Measurements from ENCODE around the gene NRG3. TPM values are rescaled to one million over a fixed set of nuclear protein-coding genes. Genes with fewer than 3 reads are reported as not detected.

NRG3 gene
- total RNA-seq, 1 experiment from 2014 or later, result not detected

GRCh38 chr10:82377608-82378007, 502.6 kb downstream of the NRG3 start:
- TF ChIP-seq TCF7L2 (IDR thresholded peaks at IDR 0.05; ENCODE audit: borderline replicate concordance, extremely low read depth, insufficient read depth, insufficient read length) (no peak), CTCF (IDR thresholded peaks at IDR 0.05 in 2 of 3, conservative IDR thresholded peaks at IDR 0.05 in 1 of 3; ENCODE audit: borderline replicate concordance in 1 of 3, insufficient read depth in 1 of 3, low read depth in 2 of 3, low read length in 2 of 3) (0 out of 6 replicates have a peak, but pooled peaks of 1 of the 3 experiments have one; percentile 12), ATF3 (IDR thresholded peaks at IDR 0.05) (no peak), SIN3A (IDR thresholded peaks at IDR 0.05; ENCODE audit: low read depth) (no peak), ZFX (IDR thresholded peaks at IDR 0.05) (no peak)
- no peak overlapping the region for H3K4me2 ChIP-seq (ENCODE audit: low read length)
- no peaks in the 10 kb centered on the region for H3K9me2 ChIP-seq (ENCODE audit: insufficient read depth)
- ATAC-seq (no peak), DNase-seq (ENCODE audit: low read depth, low spot score) (no peak)
- H3K27ac ChIP-seq (ENCODE audit: low read depth, low read length), result no peak overlapping the region
- H3K4me3 ChIP-seq (replicated peaks in 1 of 2; ENCODE audit: low read depth in 1 of 2, low read length in 2 of 2), result no peak overlapping the region
- intact Hi-C loops (cut with micrococcal nuclease), result no loop called here
- no peaks in the 10 kb centered on the region for H4K20me1 ChIP-seq (ENCODE audit: insufficient read depth)
- no TSS peak for BruUV-seq (replicated peaks)
- POLR2A ChIA-PET, result no interaction called here
- H3K36me3 ChIP-seq (ENCODE audit: control insufficient read depth in 1 of 2, insufficient read depth in 2 of 2, low read length in 2 of 2), result no peaks in the 10 kb centered on the region
- CTCF ChIA-PET, result no interaction called here
- no peaks in the 10 kb centered on the region for H3K27me3 ChIP-seq (ENCODE audit: insufficient read depth, low read length)
- H2AFZ ChIP-seq (ENCODE audit: low read depth, low read length, poor library complexity, severe bottlenecking), result no peak overlapping the region
- no peaks in the 10 kb centered on the region for H3K4me1 ChIP-seq (ENCODE audit: control insufficient read depth in 1 of 2, insufficient read depth in 2 of 2, low read length in 2 of 2)
- H3K9ac ChIP-seq (ENCODE audit: low read length), result no peak overlapping the region
- H3K79me2 ChIP-seq (ENCODE audit: insufficient read depth, low read length), result no peaks in the 10 kb centered on the region
- RAD21 ChIA-PET (ENCODE audit: low non-redundant PET in 1 of 2, low total read pairs in 2 of 2, uncharacterized antibody in 2 of 2, unreplicated experiment in 2 of 2), result no interaction called here
- peaks cover 3 to 4% of the 10 kb centered on the region in 2 experiments; a peak in 2 of 4 replicates for H3K9me3 ChIP-seq (ENCODE audit: control insufficient read depth in 1 of 2, insufficient read depth in 1 of 2, low read depth in 1 of 2, low read length in 2 of 2)

- ATAC-seq, result no peak
These were observed 503.2 kb downstream of the NRG3 start for GRCh38 chr10:82378146-82378545.

More at GRCh38 chr10:82378146-82378545, 503.2 kb downstream of the NRG3 start:
- no peaks in the 10 kb centered on the region for H3K9me2 ChIP-seq (ENCODE audit: insufficient read depth)
- CTCF ChIA-PET, result no interaction called here
- no peaks in the 10 kb centered on the region for H4K20me1 ChIP-seq (ENCODE audit: insufficient read depth)
- intact Hi-C loops (cut with micrococcal nuclease), result no loop called here
- no peak overlapping the region for H3K4me2 ChIP-seq (ENCODE audit: low read length)
- BruUV-seq (replicated peaks), result no TSS peak
- DNase-seq (ENCODE audit: low read depth, low spot score), result no peak
- TF ChIP-seq EZH2phosphoT487 (IDR thresholded peaks at IDR 0.05; ENCODE audit: borderline replicate concordance) (no peak), SRF (IDR thresholded peaks at IDR 0.05; ENCODE audit: low read depth) (no peak), ZNF274 (IDR thresholded peaks at IDR 0.05; ENCODE audit: low read depth, low read length) (no peak), RAD21 (IDR thresholded peaks at IDR 0.05; ENCODE audit: low read depth) (no peak), POLR2A (IDR thresholded peaks at IDR 0.05; ENCODE audit: borderline replicate concordance, extremely low read depth, insufficient read depth, insufficient read length) (no peak), POLR2AphosphoS5 (IDR thresholded peaks at IDR 0.05; ENCODE audit: low read depth, low read length) (no peak), SIN3A (IDR thresholded peaks at IDR 0.05; ENCODE audit: low read depth) (no peak), CBX3 (IDR thresholded peaks at IDR 0.05; ENCODE audit: low read depth) (no peak), CEBPB (IDR thresholded peaks at IDR 0.05; ENCODE audit: low read depth) (no peak), EGR1 (IDR thresholded peaks at IDR 0.05; ENCODE audit: low read depth) (no peak), EZH2 (IDR thresholded peaks at IDR 0.05) (no peak), JUND (IDR thresholded peaks at IDR 0.05) (no peak), SP1 (IDR thresholded peaks at IDR 0.05; ENCODE audit: low read depth) (no peak), YY1 (IDR thresholded peaks at IDR 0.05; ENCODE audit: extremely low read depth, insufficient replicate concordance, low read depth, low read length) (no peak), ZFX (IDR thresholded peaks at IDR 0.05) (no peak), FOSL1 (IDR thresholded peaks at IDR 0.05; ENCODE audit: low read depth) (no peak)
- TF ChIP-seq, protein P1, sequence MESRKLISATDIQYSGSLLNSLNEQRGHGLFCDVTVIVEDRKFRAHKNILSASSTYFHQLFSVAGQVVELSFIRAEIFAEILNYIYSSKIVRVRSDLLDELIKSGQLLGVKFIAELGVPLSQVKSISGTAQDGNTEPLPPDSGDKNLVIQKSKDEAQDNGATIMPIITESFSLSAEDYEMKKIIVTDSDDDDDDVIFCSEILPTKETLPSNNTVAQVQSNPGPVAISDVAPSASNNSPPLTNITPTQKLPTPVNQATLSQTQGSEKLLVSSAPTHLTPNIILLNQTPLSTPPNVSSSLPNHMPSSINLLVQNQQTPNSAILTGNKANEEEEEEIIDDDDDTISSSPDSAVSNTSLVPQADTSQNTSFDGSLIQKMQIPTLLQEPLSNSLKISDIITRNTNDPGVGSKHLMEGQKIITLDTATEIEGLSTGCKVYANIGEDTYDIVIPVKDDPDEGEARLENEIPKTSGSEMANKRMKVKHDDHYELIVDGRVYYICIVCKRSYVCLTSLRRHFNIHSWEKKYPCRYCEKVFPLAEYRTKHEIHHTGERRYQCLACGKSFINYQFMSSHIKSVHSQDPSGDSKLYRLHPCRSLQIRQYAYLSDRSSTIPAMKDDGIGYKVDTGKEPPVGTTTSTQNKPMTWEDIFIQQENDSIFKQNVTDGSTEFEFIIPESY (IDR thresholded peaks at IDR 0.05; ENCODE audit: extremely low read depth, insufficient replicate concordance, low read length), result no peak
- H3K27ac ChIP-seq (ENCODE audit: low read depth, low read length), result no peak overlapping the region
- RAD21 ChIA-PET (ENCODE audit: low non-redundant PET in 1 of 2, low total read pairs in 2 of 2, uncharacterized antibody in 2 of 2, unreplicated experiment in 2 of 2), result no interaction called here
- no peaks in the 10 kb centered on the region for H3K36me3 ChIP-seq (ENCODE audit: control insufficient read depth in 1 of 2, insufficient read depth in 2 of 2, low read length in 2 of 2)
- H3K27me3 ChIP-seq (ENCODE audit: insufficient read depth, low read length), result no peaks in the 10 kb centered on the region
- no peaks in the 10 kb centered on the region for H3K79me2 ChIP-seq (ENCODE audit: insufficient read depth, low read length)
- POLR2A ChIA-PET, result no interaction called here
- no peak overlapping the region for H3K9ac ChIP-seq (ENCODE audit: low read length)
- H3K4me1 ChIP-seq (ENCODE audit: control insufficient read depth in 1 of 2, insufficient read depth in 2 of 2, low read length in 2 of 2), result no peaks in the 10 kb centered on the region
- no peak overlapping the region for H3K4me3 ChIP-seq (replicated peaks in 1 of 2; ENCODE audit: low read depth in 1 of 2, low read length in 2 of 2)
- H2AFZ ChIP-seq (ENCODE audit: low read depth, low read length, poor library complexity, severe bottlenecking), result no peak overlapping the region
- peaks cover 3 to 4% of the 10 kb centered on the region in 2 experiments; a peak in 2 of 4 replicates for H3K9me3 ChIP-seq (ENCODE audit: control insufficient read depth in 1 of 2, insufficient read depth in 1 of 2, low read depth in 1 of 2, low read length in 2 of 2)
